ENCODE results near the gene CFAP161. TPM values are rescaled to one million over a fixed set of nuclear protein-coding genes. Genes with fewer than 3 reads are reported as not detected.
"Not testable (repeated sequence)": the region's sequence is repeated elsewhere in the genome, so short reads cannot be mapped to it uniquely, and the experiment has no call there.

Gene CFAP161
- total RNA-seq, 2 donors from 2014 or later = 2.9 TPM; not detected in 1

- no peak for TF ChIP-seq POLR2A (IDR thresholded peaks at IDR 0.05)
- TF ChIP-seq POLR2AphosphoS5 (IDR thresholded peaks at IDR 0.05) = no peak
- no peak for TF ChIP-seq CTCF (IDR thresholded peaks at IDR 0.05)
- no peak for DNase-seq (ENCODE audit: low spot score)
- Histone ChIP-seq H3K36me3 (no peaks in the 10 kb centered on the region), H3K4me3 (no peak overlapping the region), H3K27ac (no peak overlapping the region), H3K27me3 (replicated peaks; ENCODE audit: insufficient read depth) (no peaks in the 10 kb centered on the region), H3K4me1 (replicated peaks) (no peaks in the 10 kb centered on the region), H3K9me3 (no peaks in the 10 kb centered on the region)
- intact Hi-C loops (cut with DNase I) = no loop called here
Measured at GRCh38 chr15:81120069-81120468, 14.0 kb upstream of the CFAP161 start.

- no peak overlapping the region for H3K4me3 ChIP-seq
- 24% methylated on average over 3 of the region's 3 CpGs for WGBS
- intact Hi-C loops (cut with DNase I) = no loop called here
- H3K27ac ChIP-seq = no peak overlapping the region
- no peaks in the 10 kb centered on the region for H3K4me1 ChIP-seq (replicated peaks)
- DNase-seq (ENCODE audit: low spot score) = peak; percentile 24
- H3K27me3 ChIP-seq (replicated peaks; ENCODE audit: insufficient read depth) = no peaks in the 10 kb centered on the region
- H3K36me3 ChIP-seq = no peaks in the 10 kb centered on the region
- no peaks in the 10 kb centered on the region for H3K9me3 ChIP-seq
- TF ChIP-seq POLR2AphosphoS5 (IDR thresholded peaks at IDR 0.05) (no peak), CTCF (IDR thresholded peaks at IDR 0.05) (no peak), POLR2A (IDR thresholded peaks at IDR 0.05) (no peak)
Measured at GRCh38 chr15:81126892-81127291, 7.2 kb upstream of the CFAP161 start.

- 91% methylated on average over 6 of the region's 6 CpGs for WGBS
- DNase-seq (ENCODE audit: low spot score); H3K27me3 ChIP-seq (replicated peaks; ENCODE audit: insufficient read depth); H3K9me3 ChIP-seq; H3K36me3 ChIP-seq; H3K27ac ChIP-seq; H3K4me1 ChIP-seq (replicated peaks); H3K4me3 ChIP-seq; intact Hi-C loops (cut with DNase I): not testable (repeated sequence)
Measured at GRCh38 chr15:81141478-81141877, 7.4 kb downstream of the CFAP161 start.

- H3K27me3 ChIP-seq (replicated peaks; ENCODE audit: insufficient read depth) = no peaks in the 10 kb centered on the region
- H3K9me3 ChIP-seq = no peaks in the 10 kb centered on the region
- no peak for DNase-seq (ENCODE audit: low spot score)
- TF ChIP-seq POLR2A (IDR thresholded peaks at IDR 0.05) (no peak), POLR2AphosphoS5 (IDR thresholded peaks at IDR 0.05) (no peak), CTCF (IDR thresholded peaks at IDR 0.05) (no peak)
- no peaks in the 10 kb centered on the region for H3K4me1 ChIP-seq (replicated peaks)
- H3K27ac ChIP-seq = no peak overlapping the region
- intact Hi-C loops (cut with DNase I) = no loop called here
- no peaks in the 10 kb centered on the region for H3K36me3 ChIP-seq
- WGBS = 84% methylated on average over 1 of the region's 1 CpG
- no peak overlapping the region for H3K4me3 ChIP-seq
Measured at GRCh38 chr15:81146006-81146405, 11.9 kb downstream of the CFAP161 start.

- Histone ChIP-seq H3K9me3 (no peaks in the 10 kb centered on the region), H3K27ac (no peak overlapping the region), H3K4me3 (no peak overlapping the region), H3K27me3 (replicated peaks; ENCODE audit: insufficient read depth) (no peaks in the 10 kb centered on the region), H3K4me1 (replicated peaks) (no peaks in the 10 kb centered on the region), H3K36me3 (no peaks in the 10 kb centered on the region)
- TF ChIP-seq POLR2A (IDR thresholded peaks at IDR 0.05) = no peak
- no peak for TF ChIP-seq CTCF (IDR thresholded peaks at IDR 0.05)
- no peak for TF ChIP-seq POLR2AphosphoS5 (IDR thresholded peaks at IDR 0.05)
- DNase-seq (ENCODE audit: low spot score) = no peak
- intact Hi-C loops (cut with DNase I) = no loop called here
- WGBS = 97% methylated on average over 1 of the region's 1 CpG
Measured at GRCh38 chr15:81146466-81146865, 12.4 kb downstream of the CFAP161 start.
